HG03097 (cell line): ENCODE results near the gene ITGB7.

Source experiments
- ATAC-seq: cut with Tn5 transposase; IDR thresholded peaks from one replicate; pipeline ENCODE4 v1.9.1; 2021; ENCODE audit not compliant: unreplicated experiment, low FRiP score

ITGB7 gene

GRCh38 chr12:53231921-53232645 lies 25.0 kb upstream of the ITGB7 start, which contains the start of gene RARG:
Gene RARG, minus strand, starts transcription at chr12:53232209. Its CDS starts 4,664 bp downstream, at chr12:53227545.
- ATAC-seq = no peak

GRCh38 chr12:53231671-53231920 lies 24.5 kb upstream of the ITGB7 start:
- no peak for ATAC-seq

GRCh38 chr12:53230108-53230845 lies 23.2 kb upstream of the ITGB7 start:
- no peak for ATAC-seq

- ATAC-seq = no peak
Measured at GRCh38 chr12:53229454-53229853, 22.4 kb upstream of the ITGB7 start.

GRCh38 chr12:53227836-53228235 lies 20.8 kb upstream of the ITGB7 start:
- ATAC-seq = no peak

GRCh38 chr12:53227341-53227740 lies 20.3 kb upstream of the ITGB7 start:
- ATAC-seq = no peak

GRCh38 chr12:53226815-53227214 lies 19.8 kb upstream of the ITGB7 start:
- ATAC-seq = no peak

GRCh38 chr12:53225635-53226424 lies 18.8 kb upstream of the ITGB7 start:
- ATAC-seq = no peak

- ATAC-seq = no peak
Measured at GRCh38 chr12:53224897-53225634, 18.0 kb upstream of the ITGB7 start.

GRCh38 chr12:53224061-53224896 lies 17.2 kb upstream of the ITGB7 start:
- ATAC-seq = no peak

- ATAC-seq = no peak
Measured at GRCh38 chr12:53223389-53224060, 16.5 kb upstream of the ITGB7 start.

- ATAC-seq = no peak
Measured at GRCh38 chr12:53222806-53223261, 15.8 kb upstream of the ITGB7 start.

- ATAC-seq = no peak
Measured at GRCh38 chr12:53222170-53222721, 15.2 kb upstream of the ITGB7 start.

- peak; percentile 26 for ATAC-seq
Measured at GRCh38 chr12:53221203-53222080, 14.4 kb upstream of the ITGB7 start.

GRCh38 chr12:53220694-53221202 lies 13.7 kb upstream of the ITGB7 start:
- ATAC-seq = peak; percentile 53

- ATAC-seq = no peak
Measured at GRCh38 chr12:53219956-53220693, 13.1 kb upstream of the ITGB7 start.

GRCh38 chr12:53219292-53219955 lies 12.4 kb upstream of the ITGB7 start:
- ATAC-seq = no peak
